GM23248 (cell line): ENCODE data around the gene HCN1.

Source experiments
- EZH2 ChIP-seq: fragments of 200-600 bp; sonication (generic); IDR thresholded peaks from 2 replicates; pipeline ENCODE4 v1.6.1; 2018; ENCODE audit warnings: antibody characterized with exemption, mild to moderate bottlenecking; ENCODE audit not compliant: insufficient read depth, poor library complexity, severe bottlenecking
- EZH2phosphoT487 ChIP-seq: fragments of 200-600 bp; sonication (generic); IDR thresholded peaks from 2 replicates; pipeline ENCODE4 v1.6.1; 2018; ENCODE audit warnings: antibody characterized with exemption, moderate library complexity, mild to moderate bottlenecking, low read depth; ENCODE audit not compliant: insufficient read depth

GRCh38 chr5:45484781-45485180, 211.4 kb downstream of the HCN1 start:
- TF ChIP-seq EZH2 (no peak), EZH2phosphoT487 (no peak)
